Neutrophil (primary cell): ENCODE measurements around the gene LRRC3C.
A peak's percentile ranks its signal among the peaks of the same experiment; 100 is the strongest.

Experiments used
- H3K27ac ChIP-seq: fragments of 200-600 bp; sonication (generic); 2 replicates; pipeline ENCODE4 v1.5.1; 2016; ENCODE audit warnings: mild to moderate bottlenecking, moderate library complexity
- H3K27me3 ChIP-seq: fragments of 200-600 bp; sonication (generic); 2 replicates; pipeline ENCODE4 v1.6.0; 2016; ENCODE audit warnings: mild to moderate bottlenecking
- H3K36me3 ChIP-seq: fragments of 200-600 bp; sonication (generic); 2 replicates; pipeline ENCODE4 v1.5.1; 2017
- H3K4me1 ChIP-seq, 2 experiments: fragments of 200-600 bp in 1 of 2; sonication (generic) in 1 of 2; 1 replicate in 1 of 2; 2 replicates in 1 of 2; pipeline versions ENCODE4 v1.5.1 to v1.6.1; 2013 to 2016; ENCODE audit warnings: low read depth in 1 of 2, low read length in 1 of 2, mild to moderate bottlenecking in 1 of 2, moderate library complexity in 1 of 2; ENCODE audit not compliant: control insufficient read depth in 1 of 2, insufficient read depth in 1 of 2
- H3K4me3 ChIP-seq, 2 experiments: fragments of 200-600 bp in 1 of 2; sonication (generic) in 1 of 2; 1 replicate in 1 of 2; 2 replicates in 1 of 2; pipeline ENCODE4 v1.5.1; 2013 to 2016; ENCODE audit warnings: low read depth in 1 of 2, low read length in 1 of 2, mild to moderate bottlenecking in 1 of 2, moderate library complexity in 1 of 2
- H3K9me3 ChIP-seq: fragments of 200-600 bp; sonication (generic); 2 replicates; pipeline ENCODE4 v1.5.1; 2016
- CTCF ChIP-seq: fragments of 200-600 bp; sonication (generic); IDR thresholded peaks from 2 replicates; pipeline ENCODE4 v1.5.1; 2016; ENCODE audit warnings: antibody characterized with exemption

LRRC3C gene

GRCh38 chr17:39974433-39974832, 46.9 kb downstream of the LRRC3C start:
- no peak for TF ChIP-seq CTCF
- Histone ChIP-seq H3K27me3 (no peaks in the 10 kb centered on the region), H3K36me3 (no peaks in the 10 kb centered on the region), H3K27ac (no peak overlapping the region), H3K4me1 (peaks cover 21 to 29% of the 10 kb centered on the region in 2 experiments), H3K4me3 (no peak overlapping the region), H3K9me3 (no peaks in the 10 kb centered on the region)

- Histone ChIP-seq H3K27me3 (no peaks in the 10 kb centered on the region), H3K9me3 (no peaks in the 10 kb centered on the region), H3K4me1 (peaks cover 35% of the 10 kb centered on the region in 2 experiments), H3K36me3 (no peaks in the 10 kb centered on the region), H3K27ac (no peak overlapping the region), H3K4me3 (no peak overlapping the region)
- no peak for TF ChIP-seq CTCF
These were observed 48.3 kb downstream of the LRRC3C start for GRCh38 chr17:39975801-39976200.

- Histone ChIP-seq H3K9me3 (no peaks in the 10 kb centered on the region), H3K27ac (no peak overlapping the region), H3K4me3 (no peak overlapping the region), H3K27me3 (no peaks in the 10 kb centered on the region), H3K36me3 (peaks cover under 1% of the 10 kb centered on the region), H3K4me1 (peaks cover 34 to 35% of the 10 kb centered on the region in 2 experiments)
- TF ChIP-seq CTCF = no peak
These were observed 51.6 kb downstream of the LRRC3C start for GRCh38 chr17:39979016-39979670.

GRCh38 chr17:39979893-39980350, 52.4 kb downstream of the LRRC3C start:
- H3K27me3 ChIP-seq = no peaks in the 10 kb centered on the region
- H3K27ac ChIP-seq = peak overlapping the region; percentile 90
- no peaks in the 10 kb centered on the region for H3K9me3 ChIP-seq
- peaks cover 27 to 30% of the 10 kb centered on the region in 2 experiments for H3K4me1 ChIP-seq
- peaks cover 8% of the 10 kb centered on the region for H3K36me3 ChIP-seq
- TF ChIP-seq CTCF = no peak
- H3K4me3 ChIP-seq = peak overlapping the region; percentile 78 to 96

GRCh38 chr17:39980351-39981206, 53.0 kb downstream of the LRRC3C start, which contains the start of gene PSMD3:
PSMD3 (plus strand) TSS chr17:39980807; CDS start chr17:39980971, 164 bp downstream.
- Histone ChIP-seq H3K36me3 (peaks cover 15% of the 10 kb centered on the region), H3K9me3 (no peaks in the 10 kb centered on the region), H3K4me3 (peak within 1 kb of the TSS; percentile 78 to 96), H3K27ac (peak within 1 kb of the TSS; percentile 90), H3K27me3 (no peaks in the 10 kb centered on the region), H3K4me1 (peaks cover 27 to 30% of the 10 kb centered on the region in 2 experiments)
- TF ChIP-seq CTCF = peak; percentile 98
